ENCODE measurements around the gene CAB39L. TPM values are rescaled to one million over a fixed set of nuclear protein-coding genes. Genes with fewer than 3 reads are reported as not detected.

The CAB39L gene
- total and polyA plus RNA-seq, 4 donors: 1.8 to 5.1 (median 2.1) TPM

GRCh38 chr13:49329831-49330545, 113.9 kb downstream of the CAB39L start:
- WGBS: 93% methylated on average over 8 of the region's 8 CpGs
- no peaks in the 10 kb centered on the region for H3K27me3 ChIP-seq (ENCODE audit: control insufficient read depth in 4 of 4, insufficient read depth in 4 of 4, low read length in 3 of 4)
- H3K4me3 ChIP-seq (ENCODE audit: low read depth in 1 of 3, low read length in 3 of 3): no peak overlapping the region
- TF ChIP-seq RAD21 (IDR thresholded peaks at IDR 0.05): no peak
- TF ChIP-seq GABPA (IDR thresholded peaks at IDR 0.05 in 1 of 2, conservative IDR thresholded peaks at IDR 0.05 in 1 of 2): no peak
- no peak for TF ChIP-seq EGR1 (IDR thresholded peaks at IDR 0.05; ENCODE audit: low read depth in 2 of 2)
- TF ChIP-seq RXRA (IDR thresholded peaks at IDR 0.05): no peak
- no peak for TF ChIP-seq NR2F2 (IDR thresholded peaks at IDR 0.05)
- TF ChIP-seq FOXA1 (IDR thresholded peaks at IDR 0.05): no peak
- TF ChIP-seq YY1 (IDR thresholded peaks at IDR 0.05): no peak
- TF ChIP-seq TAF1 (conservative IDR thresholded peaks at IDR 0.05): no peak
- no peak for TF ChIP-seq JUND (IDR thresholded peaks at IDR 0.05)
- TF ChIP-seq CTCF (IDR thresholded peaks at IDR 0.05; ENCODE audit: low read depth, low read length, missing input control): no peak
- no peak for TF ChIP-seq HNF4G (IDR thresholded peaks at IDR 0.05)
- TF ChIP-seq ZBTB33 (IDR thresholded peaks at IDR 0.05): no peak
- TF ChIP-seq ATF3 (IDR thresholded peaks at IDR 0.05): no peak
- TF ChIP-seq REST (IDR thresholded peaks at IDR 0.05): no peak
- TF ChIP-seq SP1 (IDR thresholded peaks at IDR 0.05): no peak
- TF ChIP-seq MAX (IDR thresholded peaks at IDR 0.05): no peak
- TF ChIP-seq FOXA2 (IDR thresholded peaks at IDR 0.05): no peak
- no peaks in the 10 kb centered on the region for H3K36me3 ChIP-seq (ENCODE audit: control insufficient read depth in 4 of 4, insufficient read depth in 3 of 4, low read depth in 1 of 4, low read length in 3 of 4)
- no peak overlapping the region for H3K27ac ChIP-seq (ENCODE audit: low read depth in 1 of 2, low read length in 2 of 2)
- no peak overlapping the region for H3K9ac ChIP-seq (ENCODE audit: low read depth in 1 of 2, low read length in 2 of 2)
- DNase-seq (ENCODE audit: low spot score): no peak
- H3K9me3 ChIP-seq (ENCODE audit: control insufficient read depth in 4 of 4, low read length in 3 of 4): no peaks in the 10 kb centered on the region
- H3K4me1 ChIP-seq (ENCODE audit: control insufficient read depth in 4 of 4, insufficient read depth in 4 of 4, low read length in 3 of 4): peaks cover 0 to 19% (median 15%) of the 10 kb centered on the region in 4 donors

Measured in liver (tissue), 9 donors.